ENCODE data around the gene LPCAT2.

DNA sequence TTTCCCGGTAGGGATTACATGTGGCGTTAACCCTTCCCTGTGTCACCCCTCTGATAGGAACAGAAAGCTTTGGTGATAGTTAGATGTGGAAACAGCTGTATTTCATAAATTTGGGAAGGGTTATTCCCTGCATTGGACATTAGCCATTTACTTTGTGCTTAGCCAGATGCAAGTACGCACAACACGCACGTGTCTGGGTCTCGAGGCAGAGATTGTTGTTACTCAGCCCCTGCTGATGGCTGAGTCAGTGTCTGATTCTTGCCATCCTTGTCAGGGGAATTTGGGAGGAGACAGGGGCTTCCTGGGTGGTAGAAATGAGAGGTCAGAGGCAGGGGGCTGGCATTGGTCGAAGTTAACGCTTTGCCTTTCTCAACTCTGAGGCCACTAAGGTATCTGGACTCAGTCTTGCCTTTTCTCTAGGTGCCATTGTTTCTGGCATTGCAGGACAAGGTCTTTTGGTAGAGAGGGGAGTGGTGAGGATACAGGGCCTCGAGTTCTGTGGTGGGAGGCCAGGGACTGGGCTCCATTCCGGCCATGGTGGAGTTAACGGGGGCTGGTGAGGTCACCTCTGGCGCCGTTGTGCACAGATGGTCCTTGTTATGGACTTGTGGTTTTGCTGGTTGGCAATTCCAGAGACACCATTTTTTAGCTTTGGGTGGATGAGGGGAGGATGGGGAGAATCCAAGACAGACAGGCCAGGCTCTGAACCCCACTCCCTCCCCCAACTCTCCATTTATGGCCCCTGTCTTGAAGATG, 21.6 kb upstream of the LPCAT2 start:
- TF ChIP-seq NRF1 (IDR thresholded peaks at IDR 0.05; ENCODE audit: low read depth, low read length): no peak
- no peak for TF ChIP-seq POLR2AphosphoS5 (IDR thresholded peaks at IDR 0.05; ENCODE audit: low read depth, low read length)
